Gastrocnemius medialis (tissue), 4 donors: Measurements from ENCODE around the gene GRIFIN.

ENCODE experiments used
- POLR2A ChIP-seq, 2 donors: fragments of 450-650 bp; IDR thresholded peaks; one replicate each; pipeline ENCODE4 v1.6.1; 2017; ENCODE audit warnings: antibody characterized with exemption in 2 of 2, mild to moderate bottlenecking in 2 of 2, moderate library complexity in 2 of 2
- TF ChIP-seq, protein P1 (sequence below), 5 experiments: fragments of 450-650 bp in 3 of 5; fragments of 200-600 bp in 2 of 5; sonication (generic) in 2 of 5; IDR thresholded peaks in 4 of 5; conservative IDR thresholded peaks in 1 of 5; 1 replicate in 4 of 5; 2 replicates in 1 of 5; pipeline ENCODE4 v1.5.1; 2016 to 2019; ENCODE audit warnings: antibody characterized with exemption in 5 of 5, mild to moderate bottlenecking in 3 of 5, moderate library complexity in 3 of 5

GRCh38 chr7:2432910-2433712 is 43.1 kb downstream of the GRIFIN start:
- TF ChIP-seq POLR2A (IDR thresholded peaks at IDR 0.05): no peak
- TF ChIP-seq, protein P1, sequence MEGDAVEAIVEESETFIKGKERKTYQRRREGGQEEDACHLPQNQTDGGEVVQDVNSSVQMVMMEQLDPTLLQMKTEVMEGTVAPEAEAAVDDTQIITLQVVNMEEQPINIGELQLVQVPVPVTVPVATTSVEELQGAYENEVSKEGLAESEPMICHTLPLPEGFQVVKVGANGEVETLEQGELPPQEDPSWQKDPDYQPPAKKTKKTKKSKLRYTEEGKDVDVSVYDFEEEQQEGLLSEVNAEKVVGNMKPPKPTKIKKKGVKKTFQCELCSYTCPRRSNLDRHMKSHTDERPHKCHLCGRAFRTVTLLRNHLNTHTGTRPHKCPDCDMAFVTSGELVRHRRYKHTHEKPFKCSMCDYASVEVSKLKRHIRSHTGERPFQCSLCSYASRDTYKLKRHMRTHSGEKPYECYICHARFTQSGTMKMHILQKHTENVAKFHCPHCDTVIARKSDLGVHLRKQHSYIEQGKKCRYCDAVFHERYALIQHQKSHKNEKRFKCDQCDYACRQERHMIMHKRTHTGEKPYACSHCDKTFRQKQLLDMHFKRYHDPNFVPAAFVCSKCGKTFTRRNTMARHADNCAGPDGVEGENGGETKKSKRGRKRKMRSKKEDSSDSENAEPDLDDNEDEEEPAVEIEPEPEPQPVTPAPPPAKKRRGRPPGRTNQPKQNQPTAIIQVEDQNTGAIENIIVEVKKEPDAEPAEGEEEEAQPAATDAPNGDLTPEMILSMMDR (IDR thresholded peaks at IDR 0.05 in 4 of 5, conservative IDR thresholded peaks at IDR 0.05 in 1 of 5): no peak
